AG20443 (cell line): ENCODE results near the gene TMPRSS7.
"Not testable (repeated sequence)": the region's sequence is repeated elsewhere in the genome, so short reads cannot be mapped to it uniquely, and the experiment has no call there.

Source experiments
- DNase-seq: peaks from one replicate; pipeline ENCODE4 v3.0.0; 2012; ENCODE audit warnings: low spot score, mixed read lengths

The TMPRSS7 gene

GRCh38 chr3:112061152-112061551 lies 26.6 kb downstream of the TMPRSS7 start:
- peak; percentile 49 for DNase-seq

- not testable (repeated sequence) for DNase-seq
Observed at GRCh38 chr3:112072387-112073060, 38.0 kb downstream of the TMPRSS7 start.

- DNase-seq: peak; percentile 35
Observed at GRCh38 chr3:112074006-112074405, 39.5 kb downstream of the TMPRSS7 start.

- DNase-seq: peak; percentile 81
Observed at GRCh38 chr3:112074616-112075497, 40.3 kb downstream of the TMPRSS7 start.

- no peak for DNase-seq
Observed at GRCh38 chr3:112078125-112079083, 43.9 kb downstream of the TMPRSS7 start.

- no peak for DNase-seq
Observed at GRCh38 chr3:112083239-112083638, 48.7 kb downstream of the TMPRSS7 start.

GRCh38 chr3:112084980-112085705 lies 50.6 kb downstream of the TMPRSS7 start:
- no peak for DNase-seq

- DNase-seq: no peak
Observed at GRCh38 chr3:112085735-112086075, 51.2 kb downstream of the TMPRSS7 start.

GRCh38 chr3:112086076-112086854 lies 51.7 kb downstream of the TMPRSS7 start, which contains the start of gene C3orf52:
Gene C3orf52, plus strand, starts transcription at chr3:112086389. Its CDS starts 19 bp downstream, at chr3:112086408.
- peak; percentile 97 for DNase-seq

- DNase-seq: peak; percentile 34
Observed at GRCh38 chr3:112086875-112087524, 52.5 kb downstream of the TMPRSS7 start.

- no peak for DNase-seq
Observed at GRCh38 chr3:112087746-112088145, 53.2 kb downstream of the TMPRSS7 start.

GRCh38 chr3:112088944-112089343 lies 54.4 kb downstream of the TMPRSS7 start:
- DNase-seq: no peak

GRCh38 chr3:112089956-112090886 lies 55.7 kb downstream of the TMPRSS7 start:
- no peak for DNase-seq

- DNase-seq: no peak
Observed at GRCh38 chr3:112090887-112091586, 56.5 kb downstream of the TMPRSS7 start.

- DNase-seq: peak; percentile 73
Observed at GRCh38 chr3:112092496-112093179, 58.1 kb downstream of the TMPRSS7 start.

GRCh38 chr3:112093180-112093522 lies 58.6 kb downstream of the TMPRSS7 start:
- DNase-seq: no peak

- DNase-seq: no peak
Observed at GRCh38 chr3:112095731-112096130, 61.2 kb downstream of the TMPRSS7 start.

- no peak for DNase-seq
Observed at GRCh38 chr3:112096176-112096575, 61.6 kb downstream of the TMPRSS7 start.
